ENCODE results near the gene EVX2.

Gene EVX2

GRCh38 chr2:176106581-176107539 is 23.1 kb upstream of the EVX2 start, which contains the start of gene HOXD11:
Gene HOXD11 (plus strand): TSS chr2:176107280. CDS start chr2:176107356, 76 bp downstream.
- DNase-seq = peak; percentile 90

DNA sequence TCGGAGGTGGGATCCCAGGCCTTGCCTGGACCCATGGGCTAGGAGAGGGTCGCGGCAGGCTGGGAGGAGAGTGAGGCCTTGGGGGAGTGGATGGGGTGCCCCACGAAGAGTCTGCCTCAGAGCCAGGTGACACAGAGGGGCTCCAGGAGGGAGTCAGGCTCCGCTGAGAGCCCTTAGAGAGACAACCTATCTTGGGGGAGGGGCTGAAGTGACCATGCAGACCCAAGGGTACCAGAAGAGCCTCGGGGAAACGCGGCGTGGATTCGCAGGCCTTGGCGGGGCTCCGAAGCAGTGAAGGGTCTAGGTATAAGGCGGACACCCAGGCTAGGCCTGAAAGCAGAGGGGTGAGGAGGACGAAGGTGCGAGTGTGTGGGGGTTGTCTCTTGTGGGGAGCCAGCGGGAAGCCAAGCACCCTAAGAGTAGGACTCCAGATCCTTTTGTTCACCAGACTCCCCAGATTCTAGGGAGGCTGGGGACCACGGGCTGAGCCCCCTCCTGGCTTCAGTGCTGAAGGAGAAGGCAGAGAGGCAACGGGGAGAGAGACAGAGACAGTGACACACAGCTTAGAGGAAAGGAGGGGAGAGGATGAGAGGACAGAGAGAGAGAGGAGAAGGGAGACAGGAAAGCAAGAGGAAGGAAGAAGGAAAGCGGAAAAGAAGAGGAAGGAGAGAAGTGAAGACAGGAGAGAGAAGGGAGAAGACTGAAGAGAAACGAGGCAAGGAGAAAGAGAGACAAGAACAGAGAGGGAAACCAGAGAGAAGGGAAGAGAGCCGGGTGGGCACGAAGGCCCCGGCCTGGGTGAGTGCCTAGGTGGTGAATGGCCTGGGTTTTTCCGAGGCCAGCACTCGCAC is 22.2 kb upstream of the EVX2 start:
- DNase-seq = peak; percentile 33

- DNase-seq = peak; percentile 56
Measured at GRCh38 chr2:176105078-176105729, 21.4 kb upstream of the EVX2 start.

DNA sequence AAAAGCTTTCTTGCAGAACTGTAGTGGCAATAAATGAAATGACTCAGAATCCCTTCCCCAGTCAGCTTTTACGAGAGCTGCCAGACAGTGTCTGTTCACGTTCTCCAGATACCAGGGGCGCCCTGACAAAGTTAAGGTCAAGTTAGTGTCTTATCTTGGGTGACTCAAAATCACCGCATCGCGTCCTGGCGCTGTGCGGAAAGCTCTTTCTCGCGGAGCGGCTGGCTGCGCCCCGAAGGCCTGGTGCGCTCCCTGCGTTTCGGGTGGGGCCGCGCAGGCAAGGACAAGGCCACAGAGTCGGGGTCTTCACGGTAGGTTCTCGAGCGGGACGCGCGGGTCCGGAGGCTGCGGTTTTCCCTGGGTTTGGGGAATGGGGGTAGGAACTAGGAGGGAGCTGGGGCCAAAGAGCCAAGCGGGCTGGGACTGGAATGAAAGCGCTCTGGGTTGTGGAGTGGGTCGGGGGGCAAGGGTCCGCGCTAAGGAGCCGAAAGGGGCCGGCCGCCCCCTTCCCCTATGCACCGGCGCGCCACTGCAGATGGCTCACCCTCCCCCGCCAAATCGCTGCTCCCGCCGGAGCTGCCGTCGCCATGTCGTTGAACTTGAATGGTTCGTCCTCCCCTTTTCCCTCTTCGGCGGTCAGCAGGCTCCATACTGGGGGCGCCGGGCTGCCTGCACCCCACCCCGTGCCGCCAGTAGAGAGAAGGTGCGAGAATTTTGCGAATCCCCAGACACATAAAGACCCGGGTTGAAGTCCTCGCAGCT is 20.7 kb upstream of the EVX2 start:
- DNase-seq = peak; percentile 26

DNA sequence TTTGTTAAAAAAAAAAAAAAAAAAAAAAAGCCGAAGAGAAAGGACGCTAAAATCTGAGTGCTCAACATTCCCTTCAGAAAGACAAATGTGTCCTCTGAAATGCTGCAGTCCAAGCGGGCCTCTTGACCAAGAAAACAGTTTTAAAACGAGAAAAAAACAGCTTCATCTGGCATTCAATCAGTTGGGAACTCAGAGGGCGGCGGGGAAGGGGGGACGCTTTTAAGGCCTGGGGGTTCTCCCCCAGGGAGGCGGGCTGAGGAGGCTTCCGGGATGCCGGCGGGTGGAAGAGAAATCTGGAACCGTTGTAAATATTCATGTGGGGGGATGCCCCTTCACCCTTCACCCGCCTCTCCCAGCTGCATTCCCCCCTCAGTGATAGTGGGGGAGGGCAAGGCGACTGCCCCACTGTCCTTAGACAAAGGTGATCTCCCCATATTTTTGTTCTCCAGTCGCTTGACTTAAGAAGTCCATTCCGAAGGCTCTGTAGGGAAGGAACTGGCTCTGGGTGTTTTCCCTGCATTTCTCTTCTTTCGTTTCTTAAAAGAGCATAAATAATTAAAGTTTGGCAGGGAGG is 20.1 kb upstream of the EVX2 start:
- no peak for DNase-seq

DNA sequence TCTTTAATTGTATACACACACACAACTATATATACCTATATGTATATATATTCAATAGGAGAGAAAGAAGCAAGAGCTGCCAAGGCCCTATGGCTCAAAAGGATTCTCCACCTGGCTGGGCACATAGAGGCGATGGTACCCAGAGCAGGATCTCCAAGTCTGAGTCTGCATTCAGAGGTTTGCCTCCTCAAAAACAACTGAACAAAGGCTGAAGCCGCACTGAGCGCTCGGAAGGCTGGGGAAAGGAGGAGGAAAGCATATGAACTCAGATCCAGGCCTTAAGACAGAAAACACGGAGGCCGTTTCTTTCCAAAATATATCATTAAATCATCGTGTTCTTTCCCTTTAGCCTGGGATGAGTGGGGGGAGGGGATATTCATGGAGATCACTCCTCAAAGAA is 19.4 kb upstream of the EVX2 start:
- no peak for DNase-seq

GRCh38 chr2:176102309-176102866 is 18.6 kb upstream of the EVX2 start:
- DNase-seq = no peak

GRCh38 chr2:176101842-176102241 is 18.1 kb upstream of the EVX2 start:
- no peak for DNase-seq

GRCh38 chr2:176101216-176101830 is 17.6 kb upstream of the EVX2 start:
- DNase-seq = no peak

- no peak for DNase-seq
Measured at GRCh38 chr2:176100547-176101140, 16.9 kb upstream of the EVX2 start.

DNA sequence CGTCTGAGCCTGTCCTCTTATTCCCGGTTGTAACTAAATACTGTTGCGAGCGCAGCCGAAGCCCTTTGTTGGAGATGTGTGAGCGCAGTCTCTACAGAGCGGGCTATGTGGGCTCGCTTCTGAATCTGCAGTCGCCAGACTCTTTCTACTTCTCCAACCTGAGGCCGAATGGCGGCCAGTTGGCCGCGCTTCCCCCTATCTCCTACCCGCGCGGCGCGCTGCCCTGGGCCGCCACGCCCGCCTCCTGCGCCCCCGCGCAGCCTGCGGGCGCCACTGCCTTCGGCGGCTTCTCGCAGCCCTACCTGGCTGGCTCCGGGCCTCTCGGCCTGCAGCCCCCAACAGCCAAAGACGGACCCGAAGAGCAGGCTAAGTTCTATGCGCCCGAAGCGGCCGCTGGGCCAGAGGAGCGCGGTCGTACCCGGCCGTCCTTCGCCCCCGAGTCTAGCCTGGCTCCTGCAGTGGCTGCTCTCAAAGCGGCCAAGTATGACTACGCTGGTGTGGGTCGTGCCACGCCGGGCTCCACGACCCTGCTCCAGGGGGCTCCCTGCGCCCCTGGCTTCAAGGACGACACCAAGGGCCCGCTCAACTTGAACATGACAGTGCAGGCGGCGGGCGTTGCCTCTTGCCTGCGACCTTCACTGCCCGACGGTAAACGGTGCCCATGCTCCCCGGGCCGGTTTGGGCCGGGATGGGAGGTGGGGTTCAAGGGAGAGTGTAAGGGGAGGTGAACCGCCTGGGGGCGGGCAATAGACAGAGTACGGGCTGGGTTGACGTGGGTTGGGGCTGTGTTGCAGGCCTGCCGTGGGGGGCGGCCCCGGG is 16.2 kb upstream of the EVX2 start, which contains the start of gene HOXD12:
Gene HOXD12, plus strand, starts transcription at position 68 of the 819 bp plus-strand sequence. Its CDS starts 7 bp downstream, at position 75.
- DNase-seq = no peak

DNA sequence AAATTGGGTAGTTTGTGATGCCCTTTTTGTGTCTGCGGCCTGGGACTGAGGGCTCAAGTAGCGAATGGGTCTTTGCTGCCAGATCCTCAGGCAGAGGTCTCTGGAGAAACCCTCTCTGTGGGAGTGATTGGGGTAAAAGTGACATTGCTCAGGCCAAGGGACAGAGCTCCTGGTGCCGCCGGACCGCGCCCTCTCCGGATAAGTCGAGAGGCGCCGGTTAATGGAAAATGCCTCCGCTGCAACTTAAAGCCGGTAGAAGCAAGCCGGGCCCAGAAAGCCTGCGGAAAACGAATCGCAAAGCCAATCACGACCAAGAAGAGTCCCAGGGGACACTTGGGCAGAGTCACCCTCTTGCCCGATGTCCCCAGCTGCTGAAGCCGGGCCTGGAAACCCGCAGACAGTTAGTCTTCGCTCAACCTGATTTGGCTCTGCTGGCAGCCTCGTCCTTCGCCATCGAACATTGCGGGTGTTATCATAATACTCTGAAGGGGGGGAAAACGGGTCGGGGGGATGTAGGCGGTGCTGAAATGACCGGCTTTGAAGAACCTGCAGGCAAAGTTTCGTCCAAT is 15.5 kb upstream of the EVX2 start:
- no peak for DNase-seq

GRCh38 chr2:176098366-176099158 is 14.8 kb upstream of the EVX2 start:
- peak; percentile 79 for DNase-seq

- DNase-seq = no peak
Measured at GRCh38 chr2:176097820-176098365, 14.1 kb upstream of the EVX2 start.

DNA sequence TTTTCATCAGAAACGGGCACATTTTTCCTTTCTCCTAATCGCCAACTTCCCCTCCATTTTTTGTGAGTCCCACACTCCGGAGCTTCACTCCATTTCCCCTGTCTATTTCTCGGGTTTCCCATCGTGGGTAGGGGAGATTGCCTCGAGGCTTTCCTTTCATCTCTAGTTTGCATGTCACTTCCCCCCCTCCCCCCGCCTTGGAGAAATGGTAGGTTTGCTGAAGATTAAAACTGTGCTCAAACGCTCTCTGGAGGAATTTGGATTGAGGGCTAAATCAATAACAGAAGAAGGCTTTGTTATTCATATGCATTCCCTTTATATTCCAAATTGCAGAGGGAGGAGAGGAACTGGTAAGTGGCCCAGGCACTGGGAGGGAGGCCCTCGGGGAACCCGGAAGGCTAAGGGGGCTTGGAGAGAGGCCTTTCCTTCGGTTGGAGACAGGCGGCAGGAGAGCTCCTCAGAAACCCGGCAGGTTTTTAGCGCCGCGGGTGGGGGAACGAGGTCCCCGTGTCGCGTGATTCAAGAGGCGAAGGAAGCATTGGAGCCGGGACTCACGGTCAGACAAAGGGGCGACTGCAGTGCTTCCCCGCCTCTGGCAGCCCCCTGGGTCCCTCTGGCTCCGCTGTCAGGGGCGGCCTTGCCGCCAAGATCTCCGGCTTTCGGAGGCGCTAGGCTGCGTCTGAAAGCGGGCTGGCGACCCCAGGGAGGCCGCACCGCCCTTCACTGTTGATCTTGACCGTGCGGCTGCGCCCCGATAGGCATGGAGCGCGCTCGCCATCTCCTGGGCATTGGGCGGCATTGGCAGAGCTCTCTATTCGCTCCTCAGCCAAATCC is 13.4 kb upstream of the EVX2 start:
- DNase-seq = peak; percentile 82

DNA sequence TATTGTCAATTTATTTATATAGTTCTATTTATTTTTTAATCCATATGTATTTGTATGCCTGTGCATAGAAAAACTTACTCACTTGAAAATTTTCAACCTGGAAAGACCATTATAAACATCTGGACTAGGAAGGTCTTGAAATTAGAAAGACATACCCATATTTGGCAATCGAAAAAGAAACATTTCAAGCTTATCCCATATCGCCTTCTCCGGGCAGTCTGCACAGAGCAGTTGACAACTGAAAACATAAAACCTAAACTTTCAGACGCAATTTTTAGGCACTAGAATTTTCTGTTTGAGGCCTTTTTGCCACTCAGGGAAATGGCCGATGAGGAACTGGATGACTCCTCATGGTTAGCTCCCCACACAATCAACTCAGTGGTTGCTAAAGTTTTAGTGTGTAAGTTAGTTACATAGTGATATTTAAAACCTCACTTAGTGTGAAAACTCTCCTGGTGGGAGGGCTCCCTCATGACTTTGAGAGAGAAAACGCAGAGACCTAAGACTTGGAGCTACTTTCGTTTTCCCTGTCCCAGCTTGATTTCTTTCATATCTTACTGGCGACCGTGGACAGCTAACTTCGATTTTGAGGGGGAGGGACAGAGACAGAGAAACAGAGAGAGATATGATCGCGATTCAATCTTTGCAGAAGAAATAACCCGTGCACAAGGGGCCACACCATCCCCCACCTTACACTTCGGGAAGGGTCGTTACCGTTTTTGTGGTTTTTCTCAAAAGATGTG is 12.7 kb upstream of the EVX2 start:
- no peak for DNase-seq

All from NCI-H146 (cell line).